Loucy (cell line): Measurements from ENCODE around the gene TMEM132A.

Source experiments
- EZH2phosphoT487 ChIP-seq: fragments of 200-600 bp; IDR thresholded peaks from 2 replicates; pipeline ENCODE4 v1.6.1; 2018; ENCODE audit warnings: antibody characterized with exemption, mild to moderate bottlenecking, moderate library complexity, borderline replicate concordance
- TF ChIP-seq, protein P1 (sequence below): fragments of 200-600 bp; sonication (generic); conservative IDR thresholded peaks from 2 replicates; pipeline ENCODE4 v1.5.1; 2014; ENCODE audit warnings: mild to moderate bottlenecking, antibody characterized with exemption, low read length

DNA sequence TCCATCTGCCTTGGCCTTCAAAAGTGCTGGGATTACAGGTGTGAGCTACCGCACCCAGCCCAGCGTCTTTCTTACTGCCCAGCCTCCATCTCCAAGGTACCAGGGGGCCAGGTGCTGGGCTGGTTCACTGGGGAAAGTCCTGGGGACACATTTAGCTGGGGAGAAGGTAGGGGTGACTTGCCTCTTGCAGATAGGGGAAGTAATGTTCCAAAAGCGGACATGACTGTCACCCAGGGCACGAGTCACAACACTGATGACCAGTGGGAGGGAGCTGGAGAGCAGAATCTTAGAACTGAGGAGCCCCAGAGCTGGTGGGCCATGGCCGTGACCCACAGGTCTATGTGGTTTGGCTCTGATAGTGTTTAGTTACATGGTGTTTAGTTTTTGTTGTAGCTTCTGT, 30.2 kb downstream of the TMEM132A start:
- TF ChIP-seq, protein P1, sequence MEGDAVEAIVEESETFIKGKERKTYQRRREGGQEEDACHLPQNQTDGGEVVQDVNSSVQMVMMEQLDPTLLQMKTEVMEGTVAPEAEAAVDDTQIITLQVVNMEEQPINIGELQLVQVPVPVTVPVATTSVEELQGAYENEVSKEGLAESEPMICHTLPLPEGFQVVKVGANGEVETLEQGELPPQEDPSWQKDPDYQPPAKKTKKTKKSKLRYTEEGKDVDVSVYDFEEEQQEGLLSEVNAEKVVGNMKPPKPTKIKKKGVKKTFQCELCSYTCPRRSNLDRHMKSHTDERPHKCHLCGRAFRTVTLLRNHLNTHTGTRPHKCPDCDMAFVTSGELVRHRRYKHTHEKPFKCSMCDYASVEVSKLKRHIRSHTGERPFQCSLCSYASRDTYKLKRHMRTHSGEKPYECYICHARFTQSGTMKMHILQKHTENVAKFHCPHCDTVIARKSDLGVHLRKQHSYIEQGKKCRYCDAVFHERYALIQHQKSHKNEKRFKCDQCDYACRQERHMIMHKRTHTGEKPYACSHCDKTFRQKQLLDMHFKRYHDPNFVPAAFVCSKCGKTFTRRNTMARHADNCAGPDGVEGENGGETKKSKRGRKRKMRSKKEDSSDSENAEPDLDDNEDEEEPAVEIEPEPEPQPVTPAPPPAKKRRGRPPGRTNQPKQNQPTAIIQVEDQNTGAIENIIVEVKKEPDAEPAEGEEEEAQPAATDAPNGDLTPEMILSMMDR: no peak
- no peak for TF ChIP-seq EZH2phosphoT487
